Measurements from ENCODE around the gene EFCAB12.

DNA sequence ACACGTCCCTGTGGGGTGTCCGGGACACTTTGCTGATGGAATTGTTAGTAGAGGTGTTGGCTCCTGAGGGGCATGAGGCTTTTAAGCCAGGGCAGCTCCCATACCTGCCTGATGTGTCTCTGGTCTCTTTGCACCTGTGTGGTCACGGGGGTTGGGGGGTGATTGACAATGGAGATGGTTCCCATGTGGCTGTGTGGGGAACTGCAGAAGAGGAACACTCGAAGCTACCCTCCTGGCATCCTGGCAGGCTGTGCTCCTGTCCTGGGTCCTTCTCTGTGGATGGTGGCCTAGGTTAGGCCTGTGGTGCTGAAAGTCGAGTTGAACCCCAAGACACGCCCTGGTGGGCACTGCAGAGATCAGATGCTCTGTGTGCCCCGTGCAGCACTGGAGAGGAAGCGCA is 76.4 kb downstream of the EFCAB12 start:
- TF ChIP-seq ZNF274 (IDR thresholded peaks at IDR 0.05; ENCODE audit: low read depth, low read length) (no peak), SUZ12 (IDR thresholded peaks at IDR 0.05; ENCODE audit: extremely low read depth, insufficient read depth, insufficient read length) (no peak)
